SU-DHL-6 (cell line): ENCODE measurements around the gene PEX10.

ENCODE experiments used
- EZH2phosphoT487 ChIP-seq: fragments of 200-600 bp; sonication (generic), shearing (Covaris generic); conservative IDR thresholded peaks from 2 replicates; pipeline ENCODE4 v1.6.1; 2018; ENCODE audit warnings: mild to moderate bottlenecking, antibody characterized with exemption, low read length, moderate library complexity, mixed read lengths
- TF ChIP-seq, protein P1 (sequence below): fragments of 200-600 bp; sonication (generic); IDR thresholded peaks from one replicate; pipeline ENCODE4 v1.5.1; 2017; ENCODE audit warnings: antibody characterized with exemption, mild to moderate bottlenecking, low read length, moderate library complexity; ENCODE audit not compliant: insufficient read depth, poor library complexity, severe bottlenecking

DNA sequence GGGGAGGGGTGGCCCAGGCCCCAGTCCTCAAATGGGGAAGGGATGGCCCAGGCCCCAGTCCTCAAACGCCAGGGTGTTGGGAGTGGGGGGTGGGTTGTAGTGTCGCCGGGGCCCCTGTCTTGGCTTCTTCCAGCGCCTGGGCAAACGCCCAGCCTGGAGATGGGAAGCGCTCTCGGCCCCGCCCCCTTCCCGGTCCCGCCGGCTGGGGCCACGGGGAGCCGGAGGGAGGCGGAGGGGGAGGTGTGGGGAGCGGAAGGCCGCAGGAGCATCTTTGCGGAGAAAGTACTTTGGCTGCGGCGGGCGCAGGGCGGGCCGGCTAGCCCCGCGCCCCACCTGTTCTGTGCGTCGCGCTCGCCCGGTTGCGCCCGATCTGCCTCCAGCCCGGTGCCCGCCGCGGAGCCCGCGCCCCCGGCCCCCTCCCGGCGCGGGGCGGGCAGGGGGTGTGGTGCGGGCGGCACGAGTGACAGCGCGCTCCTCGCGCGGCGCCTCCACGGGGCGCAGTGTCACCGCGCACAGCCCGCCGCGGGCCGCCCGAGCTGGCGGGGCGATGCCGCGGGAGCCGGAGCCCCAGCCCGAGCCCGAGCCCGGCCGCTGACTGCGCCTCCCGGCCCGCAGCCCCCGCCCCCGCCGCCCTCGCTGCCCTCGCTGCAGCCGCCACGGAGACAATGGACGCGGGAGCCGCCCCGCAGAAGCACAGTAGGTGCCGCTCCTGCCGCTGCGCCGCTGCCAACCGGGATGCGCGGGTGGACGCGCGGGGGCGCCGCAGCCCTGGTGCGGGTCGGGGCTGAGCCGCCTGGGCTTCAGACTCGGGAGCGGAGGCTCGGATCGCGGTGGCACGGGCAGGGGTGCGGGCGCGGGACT, 31.1 kb upstream of the PEX10 start:
- TF ChIP-seq, protein P1, sequence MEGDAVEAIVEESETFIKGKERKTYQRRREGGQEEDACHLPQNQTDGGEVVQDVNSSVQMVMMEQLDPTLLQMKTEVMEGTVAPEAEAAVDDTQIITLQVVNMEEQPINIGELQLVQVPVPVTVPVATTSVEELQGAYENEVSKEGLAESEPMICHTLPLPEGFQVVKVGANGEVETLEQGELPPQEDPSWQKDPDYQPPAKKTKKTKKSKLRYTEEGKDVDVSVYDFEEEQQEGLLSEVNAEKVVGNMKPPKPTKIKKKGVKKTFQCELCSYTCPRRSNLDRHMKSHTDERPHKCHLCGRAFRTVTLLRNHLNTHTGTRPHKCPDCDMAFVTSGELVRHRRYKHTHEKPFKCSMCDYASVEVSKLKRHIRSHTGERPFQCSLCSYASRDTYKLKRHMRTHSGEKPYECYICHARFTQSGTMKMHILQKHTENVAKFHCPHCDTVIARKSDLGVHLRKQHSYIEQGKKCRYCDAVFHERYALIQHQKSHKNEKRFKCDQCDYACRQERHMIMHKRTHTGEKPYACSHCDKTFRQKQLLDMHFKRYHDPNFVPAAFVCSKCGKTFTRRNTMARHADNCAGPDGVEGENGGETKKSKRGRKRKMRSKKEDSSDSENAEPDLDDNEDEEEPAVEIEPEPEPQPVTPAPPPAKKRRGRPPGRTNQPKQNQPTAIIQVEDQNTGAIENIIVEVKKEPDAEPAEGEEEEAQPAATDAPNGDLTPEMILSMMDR = no peak
- no peak for TF ChIP-seq EZH2phosphoT487
